ENCODE results near the gene DRC1. TPM values are rescaled to one million over a fixed set of nuclear protein-coding genes. Genes with fewer than 3 reads are reported as not detected.

Gene DRC1
- total RNA-seq, 2 experiments from 2014 or later, result not detected

DNA sequence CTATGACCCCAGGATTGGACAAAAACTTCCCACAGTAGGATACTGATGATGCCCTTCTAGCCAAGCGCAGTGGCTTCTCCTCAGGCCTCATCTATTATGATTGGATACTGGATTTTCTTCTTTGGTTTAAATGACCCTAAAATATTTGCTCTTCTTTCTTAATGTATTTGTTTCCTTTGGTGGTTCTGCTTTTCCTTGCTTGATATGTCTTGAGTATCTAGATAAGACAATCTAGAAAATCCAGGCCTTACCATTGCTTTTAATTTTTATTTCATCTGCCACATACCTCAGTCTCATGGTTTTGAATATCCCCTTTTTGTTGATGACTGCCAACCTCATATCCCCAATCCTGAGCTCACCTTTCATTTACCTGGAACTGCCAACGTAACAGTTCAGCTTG, 40.6 kb downstream of the DRC1 start:
- Histone ChIP-seq H3K4me2 (ENCODE audit: low read length) (no peak overlapping the region), H3K9me2 (ENCODE audit: insufficient read depth, low read length) (no peaks in the 10 kb centered on the region), H3K36me3 (ENCODE audit: insufficient read depth, low read length) (no peaks in the 10 kb centered on the region), H3K9me3 (ENCODE audit: low read length) (no peaks in the 10 kb centered on the region), H3K4me3 (ENCODE audit: low read depth, low read length, poor library complexity, severe bottlenecking) (no peak overlapping the region), H2AFZ (ENCODE audit: low read length) (no peak overlapping the region), H3K27ac (ENCODE audit: low read depth, low read length, poor library complexity, severe bottlenecking) (no peak overlapping the region), H4K20me1 (ENCODE audit: insufficient read depth, low read length) (no peaks in the 10 kb centered on the region), H3K4me1 (ENCODE audit: insufficient read depth, low read length, poor library complexity, severe bottlenecking) (no peaks in the 10 kb centered on the region), H3K79me2 (ENCODE audit: insufficient read depth, low read depth, low read length) (no peaks in the 10 kb centered on the region)
- DNase-seq (ENCODE audit: low spot score), result no peak
- ChIA-PET CTCF (ENCODE audit: unreplicated experiment) (no interaction called here), POLR2A (interaction anchor here (0.6 kb wide), 1 partner anchor 12 kb away, joined by 4 read pairs; no protein-coding TSS in a partner anchor)
- intact Hi-C loops (cut with micrococcal nuclease; ENCODE audit: unreplicated experiment), result no loop called here
- TF ChIP-seq EZH2phosphoT487 (IDR thresholded peaks at IDR 0.05; ENCODE audit: borderline replicate concordance, low read depth, low read length), result no peak
- TF ChIP-seq, protein P1, sequence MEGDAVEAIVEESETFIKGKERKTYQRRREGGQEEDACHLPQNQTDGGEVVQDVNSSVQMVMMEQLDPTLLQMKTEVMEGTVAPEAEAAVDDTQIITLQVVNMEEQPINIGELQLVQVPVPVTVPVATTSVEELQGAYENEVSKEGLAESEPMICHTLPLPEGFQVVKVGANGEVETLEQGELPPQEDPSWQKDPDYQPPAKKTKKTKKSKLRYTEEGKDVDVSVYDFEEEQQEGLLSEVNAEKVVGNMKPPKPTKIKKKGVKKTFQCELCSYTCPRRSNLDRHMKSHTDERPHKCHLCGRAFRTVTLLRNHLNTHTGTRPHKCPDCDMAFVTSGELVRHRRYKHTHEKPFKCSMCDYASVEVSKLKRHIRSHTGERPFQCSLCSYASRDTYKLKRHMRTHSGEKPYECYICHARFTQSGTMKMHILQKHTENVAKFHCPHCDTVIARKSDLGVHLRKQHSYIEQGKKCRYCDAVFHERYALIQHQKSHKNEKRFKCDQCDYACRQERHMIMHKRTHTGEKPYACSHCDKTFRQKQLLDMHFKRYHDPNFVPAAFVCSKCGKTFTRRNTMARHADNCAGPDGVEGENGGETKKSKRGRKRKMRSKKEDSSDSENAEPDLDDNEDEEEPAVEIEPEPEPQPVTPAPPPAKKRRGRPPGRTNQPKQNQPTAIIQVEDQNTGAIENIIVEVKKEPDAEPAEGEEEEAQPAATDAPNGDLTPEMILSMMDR (conservative IDR thresholded peaks at IDR 0.05; ENCODE audit: low read length), result no peak
- BruUV-seq (replicated peaks), result no TSS peak

DNA sequence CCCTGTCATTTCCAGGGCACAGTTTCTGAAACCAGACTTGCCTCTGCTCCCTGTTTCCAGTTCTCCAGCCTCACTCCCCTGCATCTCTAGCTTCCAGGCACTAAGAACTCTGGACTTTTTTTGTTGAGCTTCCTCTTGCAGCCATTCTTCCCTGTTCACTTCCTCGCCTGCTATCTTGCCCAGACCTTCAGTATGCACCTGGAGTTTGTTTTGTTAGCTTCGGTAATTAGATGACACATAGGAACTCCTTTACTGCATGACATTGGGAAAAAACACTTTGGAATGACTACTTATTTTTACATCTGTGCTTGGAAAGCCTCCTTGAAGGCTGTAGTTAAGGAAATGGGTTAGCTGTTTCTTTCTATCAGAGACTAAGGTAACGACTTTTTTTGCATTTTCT, 41.0 kb downstream of the DRC1 start:
- ChIA-PET POLR2A (interaction anchor here (0.6 kb wide), 1 partner anchor 12 kb away, joined by 4 read pairs; no protein-coding TSS in a partner anchor), CTCF (ENCODE audit: unreplicated experiment) (no interaction called here)
- H3K4me2 ChIP-seq (ENCODE audit: low read length), result no peak overlapping the region
- BruUV-seq (replicated peaks), result no TSS peak
- H3K9me2 ChIP-seq (ENCODE audit: insufficient read depth, low read length), result no peaks in the 10 kb centered on the region
- no peaks in the 10 kb centered on the region for H4K20me1 ChIP-seq (ENCODE audit: insufficient read depth, low read length)
- no peaks in the 10 kb centered on the region for H3K36me3 ChIP-seq (ENCODE audit: insufficient read depth, low read length)
- TF ChIP-seq EZH2phosphoT487 (IDR thresholded peaks at IDR 0.05; ENCODE audit: borderline replicate concordance, low read depth, low read length), result no peak
- TF ChIP-seq, protein P1 (conservative IDR thresholded peaks at IDR 0.05; ENCODE audit: low read length), result no peak
- H3K4me3 ChIP-seq (ENCODE audit: low read depth, low read length, poor library complexity, severe bottlenecking), result no peak overlapping the region
- no peak for DNase-seq (ENCODE audit: low spot score)
- H3K4me1 ChIP-seq (ENCODE audit: insufficient read depth, low read length, poor library complexity, severe bottlenecking), result no peaks in the 10 kb centered on the region
- intact Hi-C loops (cut with micrococcal nuclease; ENCODE audit: unreplicated experiment), result no loop called here
- no peaks in the 10 kb centered on the region for H3K79me2 ChIP-seq (ENCODE audit: insufficient read depth, low read depth, low read length)
- no peak overlapping the region for H2AFZ ChIP-seq (ENCODE audit: low read length)
- H3K9me3 ChIP-seq (ENCODE audit: low read length), result no peaks in the 10 kb centered on the region
- H3K27ac ChIP-seq (ENCODE audit: low read depth, low read length, poor library complexity, severe bottlenecking), result no peak overlapping the region

DNA sequence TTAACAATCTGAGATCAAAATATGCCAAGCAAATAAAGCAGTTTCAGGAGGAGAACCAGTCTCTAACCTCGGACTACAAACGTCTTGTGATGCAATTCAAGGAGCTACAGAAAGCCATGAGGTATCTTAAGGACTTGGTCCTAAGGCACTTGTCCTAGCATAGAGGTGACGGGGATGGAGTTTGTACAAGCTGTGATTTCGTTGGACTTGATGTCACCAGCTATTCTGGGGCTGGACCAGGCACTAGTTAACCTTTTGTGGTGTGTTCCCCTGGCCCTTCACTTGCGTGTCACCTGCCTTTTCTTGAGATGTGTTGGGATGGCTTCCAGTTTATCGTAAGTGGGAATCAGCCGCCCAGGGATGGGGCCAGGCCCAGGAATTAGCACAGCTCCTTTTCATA, 42.5 kb downstream of the DRC1 start:
- H3K9me2 ChIP-seq (ENCODE audit: insufficient read depth, low read length), result no peaks in the 10 kb centered on the region
- no peak overlapping the region for H2AFZ ChIP-seq (ENCODE audit: low read length)
- no peak for TF ChIP-seq EZH2phosphoT487 (IDR thresholded peaks at IDR 0.05; ENCODE audit: borderline replicate concordance, low read depth, low read length)
- TF ChIP-seq, protein P1 (conservative IDR thresholded peaks at IDR 0.05; ENCODE audit: low read length), result no peak
- no peak overlapping the region for H3K4me3 ChIP-seq (ENCODE audit: low read depth, low read length, poor library complexity, severe bottlenecking)
- no peak for DNase-seq (ENCODE audit: low spot score)
- H3K4me2 ChIP-seq (ENCODE audit: low read length), result no peak overlapping the region
- intact Hi-C loops (cut with micrococcal nuclease; ENCODE audit: unreplicated experiment), result no loop called here
- no peaks in the 10 kb centered on the region for H3K79me2 ChIP-seq (ENCODE audit: insufficient read depth, low read depth, low read length)
- no peaks in the 10 kb centered on the region for H3K9me3 ChIP-seq (ENCODE audit: low read length)
- H3K36me3 ChIP-seq (ENCODE audit: insufficient read depth, low read length), result no peaks in the 10 kb centered on the region
- POLR2A ChIA-PET, result no interaction called here
- BruUV-seq (replicated peaks), result no TSS peak
- H3K4me1 ChIP-seq (ENCODE audit: insufficient read depth, low read length, poor library complexity, severe bottlenecking), result no peaks in the 10 kb centered on the region
- no peaks in the 10 kb centered on the region for H4K20me1 ChIP-seq (ENCODE audit: insufficient read depth, low read length)
- no peak overlapping the region for H3K27ac ChIP-seq (ENCODE audit: low read depth, low read length, poor library complexity, severe bottlenecking)
- CTCF ChIA-PET (ENCODE audit: unreplicated experiment), result no interaction called here
